B cell (primary cell): Measurements from ENCODE around the gene LBHD1. TPM values are rescaled to one million over a fixed set of nuclear protein-coding genes. Genes with fewer than 3 reads are reported as not detected.
"Not testable (repeated sequence)": the region's sequence is repeated elsewhere in the genome, so short reads cannot be mapped to it uniquely, and the experiment has no call there.

Source experiments
- ATAC-seq: fragments of 200-7000 bp; cut with Tn5 transposase; one replicate; pipeline ENCODE4 v1.10.0; 2021; ENCODE audit warnings: low read depth, mild to moderate bottlenecking, moderate number of reproducible peaks, moderate library complexity
- CTCF ChIA-PET: fragments of 350-600 bp; sonication (Branson Sonifier 250); formaldehyde crosslinking; loops from one replicate; lab custom pipeline; 2021; ENCODE audit warnings: antibody characterized with exemption, inconsistent platforms; lab: Charles Lee
- POLR2A ChIA-PET: fragments of 350-600 bp; sonication (Branson Sonifier 250); formaldehyde crosslinking; loops from one replicate; lab custom pipeline; 2021; ENCODE audit warnings: antibody characterized with exemption; lab: Charles Lee
- DNase-seq: peaks from one replicate; pipeline ENCODE4 v3.0.0; 2013
- H2AFZ ChIP-seq: 2 replicates; pipeline ENCODE4 v1.6.1; 2012; ENCODE audit warnings: mild to moderate bottlenecking, low read depth, low read length; ENCODE audit not compliant: insufficient read depth, poor library complexity, severe bottlenecking
- H3K27ac ChIP-seq, 2 donors: 1 replicate in 1 of 2; 2 replicates in 1 of 2; pipeline ENCODE4 v1.5.1; 2012 to 2013; ENCODE audit warnings: low read length in 2 of 2, mild to moderate bottlenecking in 2 of 2, moderate library complexity in 1 of 2
- H3K27me3 ChIP-seq, 4 experiments: fragments of 200-600 bp in 1 of 4; sonication (generic) in 1 of 4; replicated peaks in 1 of 4; 1 replicate in 2 of 4; 2 replicates in 2 of 4; pipeline versions ENCODE4 v1.6.1 to v1.7.0; 2013 to 2016; ENCODE audit warnings: low read length in 3 of 4, mild to moderate bottlenecking in 2 of 4, mixed read lengths in 1 of 4, moderate library complexity in 1 of 4; ENCODE audit not compliant: insufficient read depth in 4 of 4, control insufficient read depth in 3 of 4; ENCODE audit errors: control extremely low read depth in 1 of 4
- H3K36me3 ChIP-seq, 2 experiments: replicated peaks in 1 of 2; 1 replicate in 1 of 2; 2 replicates in 1 of 2; pipeline versions ENCODE4 v1.6.1 to v1.7.1; 2013; ENCODE audit warnings: low read length in 1 of 2; ENCODE audit not compliant: insufficient read depth in 2 of 2, control insufficient read depth in 1 of 2; ENCODE audit errors: control extremely low read depth in 1 of 2, extremely low read depth in 1 of 2
- H3K4me1 ChIP-seq, 2 donors: fragments of 200-600 bp in 1 of 2; sonication (generic) in 1 of 2; 1 replicate in 1 of 2; 2 replicates in 1 of 2; pipeline versions ENCODE4 v1.5.1 to v1.6.1; 2013 to 2017; ENCODE audit warnings: low read length in 2 of 2; ENCODE audit not compliant: control insufficient read depth in 2 of 2, insufficient read depth in 2 of 2
- H3K4me2 ChIP-seq: replicated peaks from 2 replicates; pipeline ENCODE3; 2012; ENCODE audit warnings: mild to moderate bottlenecking, low read depth, low read length; ENCODE audit not compliant: poor library complexity, severe bottlenecking
- H3K4me3 ChIP-seq, 5 experiments: fragments of 200-600 bp in 1 of 5; sonication (generic) in 1 of 5; 1 replicate in 3 of 5; 2 replicates in 2 of 5; pipeline versions ENCODE4 v1.5.1 to v1.7.0; 2011 to 2016; ENCODE audit warnings: low read length in 4 of 5, mild to moderate bottlenecking in 4 of 5, low read depth in 2 of 5, control low read depth in 1 of 5, moderate library complexity in 1 of 5; ENCODE audit not compliant: insufficient read depth in 1 of 5; ENCODE audit errors: control extremely low read depth in 1 of 5, extremely low read depth in 1 of 5
- H3K79me2 ChIP-seq: fragments of 200-600 bp; sonication (generic); one replicate; pipeline ENCODE4 v1.6.0; 2016; ENCODE audit warnings: low read length; ENCODE audit not compliant: control insufficient read depth, insufficient read depth
- H3K9ac ChIP-seq: fragments of 200-600 bp; sonication (generic); 2 replicates; pipeline ENCODE4 v1.6.1; 2017; ENCODE audit warnings: mild to moderate bottlenecking, low read length, moderate library complexity
- H3K9me3 ChIP-seq, 3 donors: one replicate each; pipeline versions ENCODE4 v1.6.1 to v1.7.1; 2013; ENCODE audit warnings: low read length in 2 of 3; ENCODE audit not compliant: control insufficient read depth in 2 of 3, insufficient read depth in 1 of 3; ENCODE audit errors: control extremely low read depth in 1 of 3
- H4K20me1 ChIP-seq: 2 replicates; pipeline ENCODE4 v1.6.0; 2012; ENCODE audit warnings: mild to moderate bottlenecking, low read length; ENCODE audit not compliant: insufficient read depth, control insufficient read depth, poor library complexity, severe bottlenecking
- H3K27ac Mint-ChIP-seq: one replicate; pipeline ENCODE4 v1.8.0; 2021; ENCODE audit warnings: mixed read lengths
- H3K27me3 Mint-ChIP-seq: one replicate; pipeline ENCODE4 v1.8.0; 2021; ENCODE audit warnings: mixed read lengths
- H3K4me1 Mint-ChIP-seq: one replicate; pipeline ENCODE4 v1.8.0; 2021; ENCODE audit warnings: mixed read lengths
- H3K4me3 Mint-ChIP-seq: one replicate; pipeline ENCODE4 v1.8.0; 2021; ENCODE audit warnings: mixed read lengths
- H3K9me3 Mint-ChIP-seq: one replicate; pipeline ENCODE4 v1.8.0; 2022; ENCODE audit warnings: mixed read lengths; ENCODE audit not compliant: insufficient read depth
- EZH2 ChIP-seq: IDR thresholded peaks from 2 replicates; pipeline ENCODE4 v1.6.1; 2012; ENCODE audit warnings: borderline replicate concordance, low read depth, mild to moderate bottlenecking, moderate library complexity, low read length; ENCODE audit not compliant: insufficient read depth, poor library complexity, severe bottlenecking
- WGBS: methylation state at CpG from one replicate; pipeline ENCODE4 v1.1.5; 2013; ENCODE audit warnings: missing lambda C conversion rate; ENCODE audit not compliant: insufficient coverage; 5-methylcytosine and 5-hydroxymethylcytosine counted together
- intact Hi-C: fragments of 100-400 bp; cut with micrococcal nuclease; formaldehyde crosslinking; loops from one replicate; pipeline ENCODE4 v1.10.0; 2022
- polyA plus RNA-seq: library from polyadenylated mRNA; depleted of rRNA; stranded (reverse); fragments of >200 nt; gene quantifications from 2 replicates; pipeline ENCODE4 v1.2.3, GENCODE V29; 2012
- total RNA-seq, 2 donors: library from RNA; stranded (reverse); fragments of 120-200 nt in 1 of 2; gene quantifications; 1 replicate in 1 of 2; 2 replicates in 1 of 2; pipeline versions ENCODE4 v1.2.3 to v1.2.4, GENCODE V29; 2013 to 2022
- TF ChIP-seq, protein P1 (sequence below): fragments of 200-600 bp; IDR thresholded peaks from one replicate; pipeline ENCODE4 v1.8.0; 2022; ENCODE audit warnings: antibody characterized with exemption, mild to moderate bottlenecking

LBHD1 gene
- total and polyA plus RNA-seq, 2 donors (not counting 1 experiment from before 2014, with no cell fraction given): 19.3 to 33.3 TPM

DNA sequence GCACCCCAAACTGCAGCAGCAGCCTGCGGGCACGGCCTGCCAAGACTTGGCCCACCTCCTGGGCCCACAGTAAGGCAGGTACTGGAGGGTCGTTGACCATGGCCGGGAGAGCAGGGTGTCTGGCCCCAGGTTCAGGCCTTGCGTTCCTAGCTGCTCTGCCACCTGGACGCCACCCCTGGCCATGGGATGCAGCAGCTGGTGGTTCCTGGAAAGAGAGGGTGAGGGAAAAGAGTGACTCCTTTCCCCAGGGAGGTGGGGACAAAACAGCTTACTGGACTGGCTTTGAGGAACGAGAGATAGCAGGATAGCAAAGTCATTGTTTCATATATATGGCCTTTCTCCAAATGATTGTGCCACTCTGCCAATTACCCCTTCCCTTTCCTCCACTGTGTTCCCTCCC is 33.3 kb upstream of the LBHD1 start:
- DNase-seq (no peak), ATAC-seq (no peak)
- H3K9me3 Mint-ChIP-seq: no peaks in the 10 kb centered on the region

DNA sequence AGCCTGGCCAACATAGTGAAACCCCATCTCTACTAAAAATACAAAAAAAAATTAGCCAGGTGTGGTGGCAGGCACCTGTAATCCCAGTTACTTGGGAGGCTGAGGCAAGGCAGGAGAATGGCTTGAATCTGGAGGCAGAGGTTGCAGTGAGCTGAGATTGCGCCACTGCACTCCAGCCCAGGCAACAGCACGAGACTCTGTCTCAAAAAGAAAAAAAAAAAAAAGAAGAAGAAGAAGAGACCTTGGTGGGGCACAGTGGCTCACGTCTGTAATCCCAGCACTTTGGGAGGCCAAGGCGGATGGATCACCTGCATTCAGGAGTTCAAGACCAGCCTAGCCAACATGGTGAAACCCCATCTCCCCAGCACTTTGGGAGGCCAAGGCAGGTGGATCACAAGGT is 31.9 kb upstream of the LBHD1 start:
- H3K27ac Mint-ChIP-seq, H3K27me3 Mint-ChIP-seq, H3K9me3 Mint-ChIP-seq, H3K27me3 ChIP-seq, H3K9me3 ChIP-seq, H3K4me3 ChIP-seq, DNase-seq, H3K4me2 ChIP-seq, H4K20me1 ChIP-seq, H3K36me3 ChIP-seq, H2AFZ ChIP-seq, H3K27ac ChIP-seq, intact Hi-C loops, H3K9ac ChIP-seq, ATAC-seq, H3K4me3 Mint-ChIP-seq: not testable (repeated sequence)
- ChIA-PET POLR2A (interaction anchor here (0.6 to 0.7 kb wide), 4 partner anchors 23 to 298 kb away, joined by 3 to 4 read pairs (median 3); no protein-coding TSS in a partner anchor), CTCF (interaction anchor here (3.3 kb wide), 1 partner anchor 10 kb away, joined by 13 read pairs; no protein-coding TSS in a partner anchor)
- Histone ChIP-seq H3K4me1 (peaks cover 32 to 35% of the 10 kb centered on the region in 2 donors), H3K79me2 (peaks cover 12% of the 10 kb centered on the region)
- H3K4me1 Mint-ChIP-seq: peaks cover 37% of the 10 kb centered on the region
- 100% methylated on average over 4 of the region's 4 CpGs for WGBS

More for the DNA sequence above, 33.3 kb upstream of the LBHD1 start:
- Histone ChIP-seq H3K4me1 (peaks cover 39 to 47% of the 10 kb centered on the region in 2 donors), H4K20me1 (no peaks in the 10 kb centered on the region), H3K27ac (peak overlapping the region; percentile 61 to 91), H2AFZ (peak overlapping the region; percentile 86), H3K36me3 (peaks cover 0 to 3% of the 10 kb centered on the region in 2 experiments), H3K79me2 (peaks cover 22% of the 10 kb centered on the region), H3K9ac (peak overlapping the region; percentile 83), H3K27me3 (no peaks in the 10 kb centered on the region), H3K4me3 (peak overlapping the region; percentile 65 to 86 (median 69)), H3K9me3 (no peaks in the 10 kb centered on the region), H3K4me2 (peak overlapping the region; percentile 95)
- CTCF ChIA-PET: interaction anchor here (1.0 to 3.3 kb wide), 7 partner anchors 11 to 176 kb away, joined by 3 to 13 read pairs (median 4); partner anchors contain the start of genes SLC3A2, TUT1 and ZBTB3
- Mint-ChIP-seq H3K27me3 (no peaks in the 10 kb centered on the region), H3K4me3 (peak overlapping the region; percentile 92), H3K4me1 (peaks cover 51% of the 10 kb centered on the region), H3K27ac (peak overlapping the region; percentile 91)
- intact Hi-C loops: loop anchor here (5.0 kb wide), 3 partner anchors 113 to 152 kb away; partner anchors contain the start of genes EEF1G and TUT1
- TF ChIP-seq, protein P1, sequence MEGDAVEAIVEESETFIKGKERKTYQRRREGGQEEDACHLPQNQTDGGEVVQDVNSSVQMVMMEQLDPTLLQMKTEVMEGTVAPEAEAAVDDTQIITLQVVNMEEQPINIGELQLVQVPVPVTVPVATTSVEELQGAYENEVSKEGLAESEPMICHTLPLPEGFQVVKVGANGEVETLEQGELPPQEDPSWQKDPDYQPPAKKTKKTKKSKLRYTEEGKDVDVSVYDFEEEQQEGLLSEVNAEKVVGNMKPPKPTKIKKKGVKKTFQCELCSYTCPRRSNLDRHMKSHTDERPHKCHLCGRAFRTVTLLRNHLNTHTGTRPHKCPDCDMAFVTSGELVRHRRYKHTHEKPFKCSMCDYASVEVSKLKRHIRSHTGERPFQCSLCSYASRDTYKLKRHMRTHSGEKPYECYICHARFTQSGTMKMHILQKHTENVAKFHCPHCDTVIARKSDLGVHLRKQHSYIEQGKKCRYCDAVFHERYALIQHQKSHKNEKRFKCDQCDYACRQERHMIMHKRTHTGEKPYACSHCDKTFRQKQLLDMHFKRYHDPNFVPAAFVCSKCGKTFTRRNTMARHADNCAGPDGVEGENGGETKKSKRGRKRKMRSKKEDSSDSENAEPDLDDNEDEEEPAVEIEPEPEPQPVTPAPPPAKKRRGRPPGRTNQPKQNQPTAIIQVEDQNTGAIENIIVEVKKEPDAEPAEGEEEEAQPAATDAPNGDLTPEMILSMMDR: no peak
- TF ChIP-seq EZH2: no peak
- 76% methylated on average over 7 of the region's 7 CpGs for WGBS
- POLR2A ChIA-PET: interaction anchor here (0.8 to 6.5 kb wide), 5 partner anchors 22 to 135 kb away, joined by 3 to 66 read pairs (median 3); partner anchors contain the start of genes C11orf98, CSKMT, HNRNPUL2 and TTC9C
